Stimulated activated CD4-positive, alpha-beta T cell treated with anti-CD3 and anti-CD28 coated beads, Interleukin-2, amount 100 ng/mL, for 24 hours (primary cell): Measurements from ENCODE around the gene KIF18B.

ENCODE experiments used
- DNase-seq, 2 donors: peaks; one replicate each; pipeline ENCODE4 v3.0.0-alpha.2; 2020

The KIF18B gene

GRCh38 chr17:44917456-44917855 lies 30.1 kb downstream of the KIF18B start:
- no peak for DNase-seq

- no peak for DNase-seq
Observed at GRCh38 chr17:44916781-44917241, 30.8 kb downstream of the KIF18B start.

GRCh38 chr17:44915862-44916780 lies 31.5 kb downstream of the KIF18B start:
- no peak for DNase-seq

- DNase-seq = no peak
Observed at GRCh38 chr17:44915321-44915726, 32.2 kb downstream of the KIF18B start, which contains the start of gene GFAP. GFAP (minus strand) TSS chr17:44915500; CDS start chr17:44915486, 14 bp downstream.

- no peak for DNase-seq
Observed at GRCh38 chr17:44914698-44915271, 32.8 kb downstream of the KIF18B start.

GRCh38 chr17:44914148-44914547 lies 33.4 kb downstream of the KIF18B start:
- no peak for DNase-seq

GRCh38 chr17:44913676-44914075 lies 33.9 kb downstream of the KIF18B start:
- DNase-seq = no peak

- no peak for DNase-seq
Observed at GRCh38 chr17:44912763-44913544, 34.6 kb downstream of the KIF18B start.

- DNase-seq = peak; percentile 51 to 59
Observed at GRCh38 chr17:44911133-44912001, 36.2 kb downstream of the KIF18B start.

GRCh38 chr17:44910231-44911106 lies 37.1 kb downstream of the KIF18B start:
- no peak for DNase-seq

- no peak for DNase-seq
Observed at GRCh38 chr17:44909681-44910144, 37.9 kb downstream of the KIF18B start.

GRCh38 chr17:44908761-44909326 lies 38.7 kb downstream of the KIF18B start:
- DNase-seq = no peak

GRCh38 chr17:44907729-44908470 lies 39.7 kb downstream of the KIF18B start:
- DNase-seq = no peak

- no peak for DNase-seq
Observed at GRCh38 chr17:44906763-44907728, 40.5 kb downstream of the KIF18B start.

- no peak for DNase-seq
Observed at GRCh38 chr17:44906010-44906646, 41.4 kb downstream of the KIF18B start.

GRCh38 chr17:44905006-44906000 lies 42.3 kb downstream of the KIF18B start:
- DNase-seq = no peak
